ENCODE measurements around the gene CPM. TPM values are rescaled to one million over a fixed set of nuclear protein-coding genes. Genes with fewer than 3 reads are reported as not detected.
"Not testable (repeated sequence)": the region's sequence is repeated elsewhere in the genome, so short reads cannot be mapped to it uniquely, and the experiment has no call there.

CPM gene
- total RNA-seq, 1 donor from 2014 or later: 2.2 TPM

DNA sequence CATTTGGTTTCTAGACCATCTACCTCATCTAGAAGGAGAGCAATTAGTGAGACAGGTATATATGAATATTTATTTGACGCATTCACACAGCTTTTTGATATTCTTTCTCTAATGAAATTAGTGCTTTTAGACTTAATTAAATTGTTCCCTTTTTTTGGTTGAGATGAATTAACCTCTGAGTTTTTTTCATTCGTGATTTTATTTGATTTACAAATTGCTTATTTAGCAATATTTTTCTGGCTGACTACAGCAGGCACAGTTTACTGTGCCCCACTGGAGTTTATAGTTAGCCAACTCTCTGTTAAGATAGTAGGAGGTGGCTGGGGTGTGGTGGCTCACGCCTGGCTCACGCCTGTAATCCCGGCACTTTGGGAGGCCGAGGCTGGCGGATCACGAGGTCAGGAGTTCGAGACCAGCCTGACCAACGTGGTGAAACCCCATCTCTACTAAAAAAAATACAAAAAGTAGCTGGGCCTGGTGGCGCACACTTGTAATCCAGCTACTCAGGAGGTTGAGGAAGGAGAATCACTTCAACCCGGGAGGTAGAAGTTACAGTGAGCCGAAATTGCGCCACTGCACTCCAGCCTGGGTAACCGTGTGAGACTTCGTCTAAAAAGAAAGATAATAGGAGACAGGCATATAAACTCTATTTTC is 108.2 kb downstream of the CPM start:
- Mint-ChIP-seq H3K4me3 (no peak overlapping the region), H3K27ac (peak overlapping the region; percentile 72), H3K4me1 (peaks cover 12% of the 10 kb centered on the region), H3K9me3 (no peaks in the 10 kb centered on the region), H3K36me3 (peaks cover 36% of the 10 kb centered on the region), H3K27me3 (ENCODE audit: low read depth) (no peaks in the 10 kb centered on the region)
- no peak for DNase-seq (ENCODE audit: low spot score in 2 of 2, unreplicated experiment in 2 of 2)
- TF ChIP-seq, protein P1, sequence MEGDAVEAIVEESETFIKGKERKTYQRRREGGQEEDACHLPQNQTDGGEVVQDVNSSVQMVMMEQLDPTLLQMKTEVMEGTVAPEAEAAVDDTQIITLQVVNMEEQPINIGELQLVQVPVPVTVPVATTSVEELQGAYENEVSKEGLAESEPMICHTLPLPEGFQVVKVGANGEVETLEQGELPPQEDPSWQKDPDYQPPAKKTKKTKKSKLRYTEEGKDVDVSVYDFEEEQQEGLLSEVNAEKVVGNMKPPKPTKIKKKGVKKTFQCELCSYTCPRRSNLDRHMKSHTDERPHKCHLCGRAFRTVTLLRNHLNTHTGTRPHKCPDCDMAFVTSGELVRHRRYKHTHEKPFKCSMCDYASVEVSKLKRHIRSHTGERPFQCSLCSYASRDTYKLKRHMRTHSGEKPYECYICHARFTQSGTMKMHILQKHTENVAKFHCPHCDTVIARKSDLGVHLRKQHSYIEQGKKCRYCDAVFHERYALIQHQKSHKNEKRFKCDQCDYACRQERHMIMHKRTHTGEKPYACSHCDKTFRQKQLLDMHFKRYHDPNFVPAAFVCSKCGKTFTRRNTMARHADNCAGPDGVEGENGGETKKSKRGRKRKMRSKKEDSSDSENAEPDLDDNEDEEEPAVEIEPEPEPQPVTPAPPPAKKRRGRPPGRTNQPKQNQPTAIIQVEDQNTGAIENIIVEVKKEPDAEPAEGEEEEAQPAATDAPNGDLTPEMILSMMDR (IDR thresholded peaks at IDR 0.05; ENCODE audit: unreplicated experiment): no peak

DNA sequence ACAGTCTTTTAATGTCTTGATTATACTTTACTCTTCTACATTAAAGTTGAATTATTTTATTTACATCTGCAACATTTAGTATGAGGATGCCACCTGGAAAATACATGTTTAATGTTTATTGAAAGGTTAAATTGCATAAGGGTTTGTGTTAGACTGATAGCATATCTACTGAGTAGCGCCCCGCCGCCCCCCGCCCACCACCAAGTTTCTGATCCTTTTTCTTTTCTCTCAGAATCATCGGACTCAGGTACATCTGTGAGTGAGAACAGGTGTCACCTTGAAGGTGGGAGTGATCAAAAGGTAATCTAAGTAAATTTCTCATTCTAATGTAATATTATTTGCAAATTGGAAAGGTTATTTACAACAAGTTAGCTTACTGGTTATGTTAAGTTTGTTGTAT is 108.8 kb downstream of the CPM start:
- H3K36me3 Mint-ChIP-seq: peaks cover 38% of the 10 kb centered on the region

DNA sequence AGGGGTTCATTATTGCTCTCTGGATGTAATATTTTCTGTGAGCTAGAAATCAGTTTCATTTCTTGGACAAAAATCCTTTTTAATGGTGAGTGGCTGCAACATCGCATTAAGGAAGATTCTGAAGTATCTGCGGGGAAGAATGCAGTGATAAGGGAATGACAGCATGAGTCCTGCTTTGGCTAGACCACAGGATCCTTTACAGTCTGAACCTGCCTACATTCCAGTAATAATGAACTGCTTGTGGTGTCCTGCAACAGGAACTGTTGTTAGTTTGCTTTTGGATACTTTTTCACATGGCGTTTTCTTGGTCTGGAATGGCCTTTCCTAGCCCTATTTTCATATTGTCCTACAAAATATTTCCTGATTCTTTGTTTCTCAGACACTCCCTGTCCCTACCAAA is 109.3 kb downstream of the CPM start:
- no peaks in the 10 kb centered on the region for H3K9me3 Mint-ChIP-seq

More for the DNA sequence above, 108.8 kb downstream of the CPM start:
- no peak overlapping the region for H3K4me3 Mint-ChIP-seq
- H3K27me3 Mint-ChIP-seq (ENCODE audit: low read depth): no peaks in the 10 kb centered on the region
- H3K27ac Mint-ChIP-seq: peak overlapping the region; percentile 82
- no peaks in the 10 kb centered on the region for H3K9me3 Mint-ChIP-seq
- TF ChIP-seq, protein P1 (IDR thresholded peaks at IDR 0.05; ENCODE audit: unreplicated experiment): no peak
- no peak for DNase-seq (ENCODE audit: low spot score in 2 of 2, unreplicated experiment in 2 of 2)
- peaks cover 12% of the 10 kb centered on the region for H3K4me1 Mint-ChIP-seq

DNA sequence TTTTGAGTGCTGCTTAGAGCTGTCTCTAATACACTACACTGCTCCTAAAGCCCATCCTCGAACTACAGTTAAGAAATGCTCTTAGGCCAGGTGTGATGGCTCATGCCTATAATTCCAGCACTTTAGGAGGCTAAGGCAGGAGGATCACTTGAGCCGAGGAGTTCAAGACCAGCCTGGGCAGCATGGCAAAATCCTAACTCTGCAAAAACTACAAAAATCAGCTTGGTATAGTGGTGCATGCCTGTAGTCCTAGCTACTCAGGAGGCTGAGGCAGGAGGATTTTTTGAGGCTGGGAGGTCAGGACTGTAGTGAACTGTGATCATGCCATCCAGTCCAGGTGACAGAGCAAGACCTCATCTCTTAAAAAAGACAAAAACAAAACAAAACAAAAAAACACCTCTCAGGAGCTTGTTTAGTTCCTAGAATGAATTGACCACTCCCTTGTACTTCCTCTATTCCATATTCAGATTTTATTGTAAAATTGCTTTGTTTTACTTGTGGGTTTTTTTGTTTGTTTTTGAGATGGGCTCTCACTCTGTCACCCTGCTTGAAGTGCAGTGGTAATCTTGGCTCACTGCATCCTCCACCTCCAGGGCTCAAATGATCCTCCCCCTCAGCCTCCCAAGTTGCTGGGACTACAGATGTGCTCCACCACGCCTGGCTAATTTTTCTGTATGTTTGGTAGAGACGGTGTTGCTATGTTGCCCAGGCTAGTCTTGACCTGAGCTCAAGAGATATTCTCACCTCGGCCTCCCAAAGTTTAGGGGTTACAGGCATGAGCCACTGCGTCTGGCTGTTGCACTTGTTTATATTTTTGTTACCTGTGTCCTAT is 111.4 kb downstream of the CPM start:
- H3K36me3 Mint-ChIP-seq: peaks cover 42% of the 10 kb centered on the region
- H3K9me3 Mint-ChIP-seq: no peaks in the 10 kb centered on the region
- H3K4me1 Mint-ChIP-seq: peaks cover 12% of the 10 kb centered on the region
- H3K4me3 Mint-ChIP-seq: no peak overlapping the region
- DNase-seq (ENCODE audit: low spot score in 2 of 2, unreplicated experiment in 2 of 2): no peak
- H3K27me3 Mint-ChIP-seq (ENCODE audit: low read depth): no peaks in the 10 kb centered on the region
- H3K27ac Mint-ChIP-seq: peak overlapping the region; percentile 12
- TF ChIP-seq, protein P1 (IDR thresholded peaks at IDR 0.05; ENCODE audit: unreplicated experiment): no peak

More for the DNA sequence above, 109.3 kb downstream of the CPM start:
- H3K27me3 Mint-ChIP-seq (ENCODE audit: low read depth): no peaks in the 10 kb centered on the region
- TF ChIP-seq, protein P1 (IDR thresholded peaks at IDR 0.05; ENCODE audit: unreplicated experiment): no peak
- H3K4me1 Mint-ChIP-seq: peaks cover 12% of the 10 kb centered on the region
- peak overlapping the region; percentile 82 for H3K27ac Mint-ChIP-seq
- H3K4me3 Mint-ChIP-seq: no peak overlapping the region
- peaks cover 41% of the 10 kb centered on the region for H3K36me3 Mint-ChIP-seq
- no peak for DNase-seq (ENCODE audit: low spot score in 2 of 2, unreplicated experiment in 2 of 2)

DNA sequence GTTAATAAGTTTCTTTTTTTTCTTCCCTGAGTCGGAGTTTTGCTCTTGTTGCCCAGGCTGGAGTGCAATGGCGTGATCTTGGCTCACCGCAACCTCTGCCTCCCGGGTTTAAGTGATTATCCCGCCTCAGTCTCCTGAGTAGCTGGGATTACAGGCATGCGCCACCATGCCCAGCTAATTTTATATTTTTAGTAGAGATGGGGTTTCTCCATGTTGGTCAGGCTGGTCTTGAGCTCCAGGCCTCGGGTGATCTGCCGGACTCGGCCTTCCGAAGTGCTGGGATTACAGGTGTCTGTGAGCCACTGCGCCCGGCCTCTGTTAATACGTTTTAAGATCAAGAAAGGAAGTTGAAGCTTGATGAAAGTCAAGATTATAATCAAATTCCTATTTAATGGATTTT is 113.5 kb downstream of the CPM start:
- peaks cover 18% of the 10 kb centered on the region for H3K4me1 Mint-ChIP-seq
- not testable (repeated sequence) for H3K4me3 Mint-ChIP-seq; H3K9me3 Mint-ChIP-seq; H3K27ac Mint-ChIP-seq; DNase-seq (ENCODE audit: low spot score in 2 of 2, unreplicated experiment in 2 of 2); H3K27me3 Mint-ChIP-seq (ENCODE audit: low read depth)
- H3K36me3 Mint-ChIP-seq: peaks cover 37% of the 10 kb centered on the region
